Smooth muscle cell of the brain vasculature (primary cell): ENCODE results near the gene NDRG3.
"Not testable (repeated sequence)": the region's sequence is repeated elsewhere in the genome, so short reads cannot be mapped to it uniquely, and the experiment has no call there.

Experiments
- DNase-seq: peaks from one replicate; pipeline ENCODE4 v3.0.0-alpha.2; 2012; ENCODE audit warnings: low read depth, low spot score

NDRG3 gene

DNA sequence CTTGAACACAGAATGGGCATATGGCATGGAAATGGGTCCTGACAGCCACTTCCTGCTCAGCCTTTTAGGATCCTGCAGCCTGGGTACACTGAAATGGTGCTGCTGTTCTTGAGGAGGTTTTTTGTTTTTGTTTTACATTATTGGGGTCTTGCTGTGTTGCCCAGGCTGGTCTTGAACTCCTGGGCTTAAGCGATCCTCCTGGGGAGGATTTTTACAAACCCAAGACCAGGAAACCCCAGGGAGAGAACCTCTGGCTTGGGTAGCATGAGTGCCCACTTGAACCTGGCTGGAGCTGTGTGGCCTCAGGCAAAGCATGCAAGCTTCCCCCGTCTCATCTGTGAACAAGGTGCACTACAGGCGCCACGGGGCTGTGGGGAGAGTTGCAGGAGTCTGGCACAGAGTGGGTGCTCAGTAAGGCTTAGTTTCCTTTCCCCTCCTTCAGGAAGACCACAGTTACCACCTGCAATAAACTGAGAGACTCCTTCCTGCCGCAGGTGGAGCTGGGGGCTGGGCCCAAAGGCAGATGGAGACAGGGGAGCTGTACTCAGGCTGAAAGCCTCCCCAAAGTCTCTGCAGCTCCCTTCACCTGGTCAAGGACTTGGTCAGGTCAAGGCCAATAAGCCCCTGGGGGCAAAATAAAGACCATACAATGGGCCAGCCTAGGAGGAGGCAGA, 101.7 kb downstream of the NDRG3 start:
- no peak for DNase-seq

DNA sequence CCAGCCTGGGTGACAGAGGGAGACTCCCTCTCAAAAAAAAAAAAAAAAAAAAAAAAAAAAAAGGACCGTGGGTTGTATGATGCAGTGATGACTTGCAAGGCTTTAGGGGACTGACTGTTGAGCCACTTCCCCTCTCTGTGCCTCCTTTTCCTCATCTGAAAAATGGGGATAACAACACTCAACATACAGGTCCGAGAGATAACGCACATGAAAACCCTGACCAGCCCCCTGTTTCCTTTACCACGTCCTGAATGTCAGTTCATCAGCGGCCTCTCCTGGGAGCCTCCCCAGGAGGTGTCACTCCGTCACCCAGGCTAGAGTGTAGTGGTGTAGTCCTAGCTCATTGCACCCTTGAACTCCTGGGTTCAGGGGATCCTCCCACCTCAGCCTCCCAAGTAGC, 103.8 kb downstream of the NDRG3 start:
- no peak for DNase-seq

DNA sequence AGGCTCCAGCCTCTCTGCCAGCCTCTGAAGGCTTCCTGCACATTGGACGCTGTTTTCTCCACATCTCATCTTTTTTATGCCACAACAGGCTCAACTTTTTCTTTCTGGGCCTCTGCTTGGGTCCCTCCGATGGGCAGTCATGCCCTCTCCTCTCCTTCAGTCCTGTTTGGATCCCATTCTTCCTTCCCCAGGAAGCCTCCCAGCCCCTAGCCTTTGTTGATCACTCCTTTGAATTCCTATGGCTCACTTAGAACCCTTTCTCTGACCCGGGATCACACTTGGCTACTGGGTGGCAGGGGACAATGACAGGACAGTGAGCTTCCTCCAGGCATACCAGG, 104.4 kb downstream of the NDRG3 start:
- no peak for DNase-seq

DNA sequence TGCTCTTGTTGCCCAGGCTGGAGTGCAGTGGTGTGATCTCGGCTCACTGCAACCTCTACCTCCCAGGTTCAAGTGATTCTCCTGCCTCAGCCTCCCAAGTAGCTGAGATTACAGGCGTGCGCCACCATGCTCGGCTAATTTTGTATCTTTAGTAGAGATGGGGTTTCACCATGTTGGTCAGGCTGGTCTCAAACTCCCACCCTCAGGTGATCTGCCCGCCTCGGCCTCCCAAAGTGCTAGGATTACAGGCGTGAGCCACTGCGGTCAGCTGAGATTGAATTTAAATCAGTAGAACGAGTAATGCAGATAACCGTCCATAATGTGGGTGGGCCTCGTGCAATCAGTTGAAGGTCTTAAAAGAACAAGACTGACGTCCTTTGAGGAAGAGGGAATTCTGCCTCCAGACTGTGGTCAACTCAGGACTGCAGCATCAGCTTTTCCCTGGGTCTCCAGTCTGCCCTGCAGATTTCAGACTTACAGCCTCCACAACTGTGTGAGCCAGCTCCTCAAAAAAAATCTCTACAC, 107.0 kb downstream of the NDRG3 start:
- DNase-seq, result not testable (repeated sequence)

DNA sequence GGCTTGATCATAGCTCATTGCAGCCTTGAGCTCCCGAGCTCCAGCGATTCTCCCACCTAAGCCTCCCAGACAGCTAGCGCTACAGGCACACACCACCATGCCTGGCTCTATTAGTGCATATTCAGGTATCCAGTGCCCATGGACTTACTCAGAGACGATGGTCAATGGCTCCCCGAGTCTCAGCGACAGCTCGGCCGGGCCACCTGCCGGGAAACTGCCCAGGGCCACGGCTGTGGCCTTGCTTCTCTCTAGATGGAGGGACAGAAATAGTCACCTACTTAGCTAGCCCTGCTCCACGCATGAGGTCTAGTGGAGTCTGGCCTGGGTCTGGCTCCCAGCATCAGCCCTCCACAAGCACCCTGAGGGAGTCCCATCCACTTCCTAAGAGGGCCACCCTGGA, 111.5 kb downstream of the NDRG3 start:
- DNase-seq, result no peak

DNA sequence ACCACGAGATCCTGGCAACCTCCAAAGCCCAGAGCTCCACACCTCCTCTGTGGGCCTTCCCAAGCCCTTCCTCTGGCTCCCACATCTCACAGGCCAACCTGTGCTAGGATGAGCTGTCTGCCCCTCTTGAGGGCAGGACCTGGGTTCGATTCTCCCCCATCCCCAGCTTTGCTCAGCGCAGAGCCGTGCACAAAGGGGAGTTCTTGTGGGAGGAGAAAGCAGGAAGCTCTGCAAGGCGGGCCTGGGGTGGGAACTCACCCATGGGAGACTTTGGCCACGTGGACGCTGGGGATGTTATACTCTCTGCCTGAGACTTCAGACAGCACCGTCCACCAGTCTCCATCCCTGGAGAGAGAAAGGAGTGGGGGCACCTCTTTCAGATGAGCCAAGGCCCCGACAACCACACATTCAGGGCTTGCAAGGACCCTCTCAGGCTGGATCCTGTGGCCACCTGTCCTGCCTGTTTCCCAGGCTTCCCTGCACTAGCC, 112.6 kb downstream of the NDRG3 start:
- no peak for DNase-seq

DNA sequence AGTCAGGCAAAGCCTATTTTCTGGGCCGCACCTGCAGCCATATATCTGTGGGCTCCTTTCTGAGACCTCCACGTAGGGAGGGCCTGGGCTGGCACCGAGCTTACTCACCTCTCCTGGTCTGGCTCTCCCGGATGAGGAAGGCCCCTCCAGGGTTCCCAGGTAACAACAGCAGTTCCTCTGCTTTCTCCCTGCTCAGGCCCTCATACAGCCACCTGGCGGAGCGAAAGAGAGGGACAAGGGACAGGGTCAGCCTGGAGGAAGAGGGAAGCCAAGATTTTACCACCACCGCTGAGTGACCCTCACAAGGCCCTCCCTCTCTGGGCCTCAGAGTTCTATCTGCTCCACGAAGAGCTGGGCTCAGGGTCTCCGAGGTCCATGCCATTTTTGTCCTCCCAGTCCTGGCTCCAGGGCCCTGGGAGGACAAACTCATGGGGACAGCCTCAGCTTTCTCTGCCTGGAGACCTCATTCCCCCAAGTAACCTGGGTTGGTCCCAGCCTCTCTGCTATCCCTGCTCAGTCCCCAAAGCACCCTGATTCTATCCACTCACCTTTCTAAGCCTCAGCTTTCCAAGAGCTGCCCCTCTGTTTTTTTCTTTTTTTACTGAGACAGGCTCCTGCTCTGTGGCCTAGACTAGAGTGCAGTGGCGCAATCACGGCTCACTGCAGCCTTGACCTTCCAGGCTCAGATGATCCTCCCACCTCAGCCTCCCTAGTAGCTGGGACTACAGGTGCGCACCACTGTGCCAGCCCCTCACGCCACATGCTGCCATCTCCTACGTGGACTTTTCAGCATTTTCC, 113.2 kb downstream of the NDRG3 start:
- no peak for DNase-seq

DNA sequence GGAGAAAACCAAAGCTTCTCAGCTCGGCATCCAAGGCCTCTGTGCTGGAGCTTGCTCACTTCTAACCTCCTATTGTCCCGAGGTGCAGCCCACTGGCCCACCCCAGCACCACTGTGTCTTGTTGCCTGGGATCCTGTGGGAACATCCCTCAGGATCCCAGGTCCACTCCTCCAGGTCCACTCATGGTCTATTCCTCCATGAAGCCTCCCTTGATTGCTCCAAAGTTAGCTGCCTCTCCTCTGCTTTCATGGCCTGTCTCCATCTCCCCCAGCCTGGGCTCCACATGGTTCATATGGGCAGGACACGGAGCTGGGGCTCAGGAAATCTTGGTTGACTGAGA, 113.8 kb downstream of the NDRG3 start:
- no peak for DNase-seq

DNA sequence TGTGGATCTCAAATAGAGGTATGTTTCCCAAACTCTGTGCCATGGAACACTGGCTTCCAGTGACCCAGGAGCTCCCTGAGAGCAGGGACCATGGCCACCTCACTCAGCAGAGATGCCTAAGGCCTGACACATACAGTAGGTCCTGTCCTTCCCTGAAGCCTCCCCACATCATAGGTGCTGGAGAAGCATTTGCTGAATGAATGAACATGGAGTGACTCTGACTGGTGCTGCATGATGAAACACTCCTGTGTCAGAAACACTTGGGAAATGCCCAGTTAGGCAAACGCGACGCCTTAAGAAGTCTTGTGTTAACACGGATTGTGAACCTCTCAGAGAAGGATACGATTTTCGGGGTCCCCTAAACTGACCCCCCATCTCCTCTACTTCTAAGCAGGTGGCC, 114.2 kb downstream of the NDRG3 start:
- no peak for DNase-seq

DNA sequence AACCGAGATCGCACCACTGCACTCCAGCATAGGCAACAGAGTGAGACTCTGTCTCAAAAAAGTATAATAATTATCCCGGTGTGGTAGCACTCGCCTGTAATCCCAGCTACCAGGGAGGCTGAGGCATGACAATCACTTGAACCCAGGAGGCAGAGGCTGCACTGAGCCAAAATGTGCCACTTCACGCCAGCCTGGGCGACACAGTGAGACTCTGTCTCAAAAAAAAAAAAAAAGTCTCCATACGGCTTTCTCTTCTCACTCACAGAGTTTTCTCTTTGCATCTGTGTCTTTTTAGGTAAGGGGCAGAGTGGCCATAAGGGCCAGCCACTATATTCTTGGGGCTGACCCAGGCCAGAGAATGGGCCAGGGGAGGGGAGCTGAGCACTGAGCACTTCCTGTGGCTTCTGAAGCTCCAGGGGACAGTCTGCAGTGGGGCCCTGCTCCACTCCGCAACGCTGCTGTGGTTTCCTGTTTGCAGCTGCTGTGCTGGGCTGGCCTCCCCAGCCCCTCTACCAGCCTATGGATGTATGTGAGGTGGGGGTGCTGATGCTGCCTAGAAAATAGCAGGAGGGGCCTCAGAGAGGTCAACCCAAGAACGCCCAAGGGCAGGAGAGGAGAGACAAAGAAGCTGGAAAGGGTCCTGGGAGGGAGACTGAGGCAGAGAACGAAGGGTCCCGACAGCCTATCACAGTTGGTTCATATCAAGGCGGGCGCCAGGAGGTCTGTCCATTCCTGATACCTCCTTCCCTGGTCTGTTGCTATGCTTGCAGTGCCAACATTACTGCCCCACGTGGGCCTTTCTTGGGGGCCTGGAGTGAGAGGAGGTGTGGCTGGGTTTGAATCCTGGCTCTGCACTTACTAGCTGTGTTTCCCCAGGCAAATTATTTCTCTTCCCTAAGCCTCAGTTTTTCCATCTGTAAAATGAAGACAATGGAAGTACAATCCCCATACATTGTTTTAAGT, 115.9 kb downstream of the NDRG3 start:
- DNase-seq, result no peak

DNA sequence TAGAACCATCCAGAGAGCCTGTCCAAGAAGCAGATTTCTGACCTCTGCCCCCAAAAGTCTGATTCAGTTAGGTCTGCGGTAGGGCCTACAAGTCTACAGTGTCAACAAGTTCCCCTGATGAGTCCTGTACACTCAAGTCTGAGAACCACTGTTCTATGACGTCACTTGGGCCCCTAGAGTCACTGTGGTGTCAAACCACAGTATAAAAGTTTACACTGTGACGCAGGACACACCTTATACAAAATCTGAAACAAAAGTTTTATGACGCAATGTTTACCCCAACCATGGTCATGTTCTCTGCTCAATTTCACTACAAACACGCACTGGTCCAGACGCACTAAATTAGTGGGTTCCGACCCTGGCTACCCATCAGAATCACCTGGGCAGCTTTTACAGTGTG, 117.8 kb downstream of the NDRG3 start:
- no peak for DNase-seq

DNA sequence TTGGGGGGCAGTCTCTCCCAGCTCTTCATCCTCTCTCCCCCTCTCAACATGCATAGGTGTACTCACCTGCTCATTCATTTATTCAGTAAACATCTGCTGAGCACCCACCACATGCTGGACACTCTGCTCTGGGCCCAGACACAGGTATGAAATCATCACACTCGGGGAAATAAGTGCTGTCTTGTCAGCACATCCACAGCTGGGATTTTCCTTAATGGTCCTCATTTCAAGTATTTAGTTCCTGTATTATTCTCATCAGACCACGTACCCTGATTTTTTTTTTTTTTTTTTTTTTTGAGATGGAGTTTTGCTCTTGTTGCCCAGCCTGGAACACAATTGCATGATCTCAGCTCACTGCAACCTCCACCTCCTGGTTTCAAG, 121.0 kb downstream of the NDRG3 start:
- no peak for DNase-seq

DNA sequence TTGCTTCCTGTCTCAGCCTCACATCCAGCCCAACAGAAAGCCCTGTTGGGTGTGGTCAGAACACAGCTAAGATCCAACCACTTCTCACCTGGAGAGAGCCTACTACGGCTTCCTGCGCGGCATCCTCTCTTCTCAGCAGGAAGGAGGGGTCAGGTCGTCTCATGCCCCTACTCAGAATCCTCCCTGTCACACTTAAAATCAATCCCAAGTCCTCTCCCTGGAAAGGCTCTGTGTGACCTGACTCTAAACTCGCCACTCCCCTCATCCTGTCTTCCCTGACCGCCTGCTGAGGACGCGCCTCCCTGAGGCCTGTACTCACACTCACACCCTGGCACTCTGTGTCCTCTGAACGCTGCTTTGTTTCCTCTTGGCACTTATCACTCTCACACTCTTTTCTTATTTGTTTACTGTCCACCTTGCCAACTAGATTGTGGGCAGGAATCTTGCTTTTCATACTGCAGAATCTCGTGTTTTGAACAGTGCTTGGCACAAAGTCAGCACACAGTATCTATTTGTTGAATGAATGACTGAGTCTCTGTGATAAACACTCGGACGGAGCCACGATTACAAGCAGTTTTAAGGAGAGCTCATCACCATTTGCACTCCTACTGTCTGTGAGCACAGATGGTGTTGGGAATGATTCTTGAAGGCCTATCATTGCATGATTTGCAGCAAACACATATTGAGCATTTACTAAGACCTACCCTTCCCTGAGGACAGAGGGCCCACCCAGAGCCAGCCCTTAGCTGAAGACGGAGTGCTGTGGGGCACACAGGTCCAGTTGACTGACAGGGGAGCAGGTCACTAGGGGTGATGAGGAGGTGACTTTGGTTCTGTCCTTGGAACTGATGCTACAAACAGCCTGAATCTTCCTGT, 121.6 kb downstream of the NDRG3 start:
- DNase-seq, result no peak

DNA sequence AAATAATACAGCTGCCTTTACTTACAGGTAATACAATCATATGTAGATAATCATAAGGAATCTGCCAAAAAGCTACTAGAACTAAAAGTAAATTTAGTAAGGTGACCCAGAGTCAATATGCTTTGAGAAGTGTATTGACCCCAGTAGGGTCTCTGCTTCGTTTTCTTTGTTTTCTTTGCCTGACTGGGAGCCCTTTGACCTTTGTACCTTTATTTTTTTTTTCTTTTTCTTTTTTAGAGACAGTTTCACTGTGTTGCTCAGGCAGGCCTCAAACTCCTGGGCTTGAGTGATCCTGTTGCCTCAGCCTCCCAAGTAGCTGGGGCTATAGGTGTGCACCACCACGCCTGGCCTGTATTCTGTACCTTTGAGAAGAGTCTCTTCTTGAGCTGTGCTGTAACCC, 122.4 kb downstream of the NDRG3 start:
- no peak for DNase-seq

DNA sequence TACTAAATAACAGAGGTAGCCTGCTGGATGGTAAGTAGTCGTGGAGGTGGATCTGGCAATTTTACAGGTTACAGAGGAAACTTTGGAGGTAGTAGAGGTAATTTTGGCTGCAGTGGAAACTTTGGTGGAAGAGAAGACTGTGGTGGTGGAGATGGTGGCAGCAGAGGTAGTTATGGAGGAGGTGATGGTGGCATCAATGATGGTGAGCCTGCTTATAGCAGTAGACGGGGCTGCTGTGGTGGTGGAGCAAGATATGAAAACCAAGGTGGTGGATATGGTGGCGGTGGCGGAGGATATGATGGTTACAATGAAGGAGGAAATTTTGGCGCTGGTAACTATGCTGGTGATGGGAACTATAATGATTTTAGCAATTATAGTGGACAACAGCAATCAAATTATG, 125.0 kb downstream of the NDRG3 start:
- no peak for DNase-seq

DNA sequence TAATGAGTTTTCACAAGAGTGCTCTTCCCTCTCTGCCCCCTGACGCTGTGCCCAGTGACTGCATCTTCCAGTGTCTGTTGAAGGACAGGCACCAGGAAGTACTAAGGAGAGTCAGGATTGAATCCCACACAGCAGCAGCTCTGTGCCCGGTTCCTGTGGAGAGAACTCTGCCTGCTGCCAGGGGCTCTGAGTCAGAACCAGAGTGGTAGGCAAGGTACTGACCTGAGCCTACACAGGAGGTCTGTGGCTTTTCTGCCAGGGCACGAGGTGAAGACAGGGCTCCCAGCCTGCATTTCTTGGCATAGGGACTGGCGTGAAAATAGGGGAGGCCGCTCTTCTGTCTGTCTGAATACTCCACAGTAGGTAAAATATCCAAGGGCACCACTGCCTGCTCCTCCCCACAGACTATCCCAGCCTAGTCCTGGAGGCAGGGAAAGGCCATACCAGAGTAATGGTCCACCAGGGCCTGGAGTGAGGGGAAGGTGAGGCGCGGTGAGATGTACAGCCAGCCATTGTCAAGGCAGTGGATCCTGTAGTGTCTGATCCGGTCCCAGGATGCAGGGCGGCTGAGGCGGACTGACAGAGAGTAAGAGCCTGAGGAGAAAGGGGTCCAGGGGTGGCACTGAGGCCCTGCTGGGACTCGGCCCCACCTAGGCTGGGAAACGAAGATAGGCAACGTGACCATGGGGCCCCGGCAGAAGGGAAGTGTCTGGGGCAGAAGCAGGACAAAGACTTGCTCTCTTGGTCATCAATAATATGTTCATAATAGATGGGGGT, 130.9 kb downstream of the NDRG3 start:
- DNase-seq, result no peak

DNA sequence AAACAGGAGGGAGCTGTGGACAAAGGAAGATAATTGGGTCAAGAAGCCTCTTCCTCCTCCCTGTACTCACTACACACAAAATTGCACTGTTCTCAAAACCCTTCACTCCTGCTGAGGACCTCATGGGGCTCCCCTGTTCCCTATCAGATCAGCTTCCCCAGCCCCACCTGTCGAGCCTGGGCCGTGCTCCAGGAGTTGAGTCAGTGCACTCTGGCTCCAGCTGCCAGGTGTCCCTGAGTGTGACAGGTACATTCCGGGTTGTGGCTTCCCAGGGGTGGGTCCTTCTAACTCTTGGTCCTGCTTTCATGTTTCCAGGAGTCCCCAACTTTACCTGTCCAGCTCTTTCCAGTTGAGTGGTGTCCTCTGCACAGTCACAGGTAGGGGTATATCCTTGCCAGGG, 131.9 kb downstream of the NDRG3 start:
- DNase-seq, result no peak

DNA sequence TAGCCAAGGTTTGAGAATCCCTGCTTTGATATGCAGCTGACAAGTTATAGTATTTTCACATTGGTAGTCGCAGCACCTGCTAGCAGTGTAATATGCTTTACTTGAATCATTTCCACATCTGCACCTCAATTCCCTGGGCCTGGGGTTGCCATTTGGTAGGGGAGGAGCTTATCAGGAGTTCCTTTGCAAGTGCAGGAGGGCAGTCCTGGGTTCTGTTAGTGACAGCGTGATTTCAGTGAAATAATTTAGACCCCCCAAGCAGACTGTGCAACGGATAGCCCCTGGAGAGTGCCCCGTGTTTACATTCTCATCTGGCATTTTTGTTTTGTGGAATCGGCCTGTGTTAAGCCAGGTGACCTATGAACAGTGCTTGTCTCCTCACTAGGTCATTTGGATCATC, 134.3 kb downstream of the NDRG3 start:
- no peak for DNase-seq

DNA sequence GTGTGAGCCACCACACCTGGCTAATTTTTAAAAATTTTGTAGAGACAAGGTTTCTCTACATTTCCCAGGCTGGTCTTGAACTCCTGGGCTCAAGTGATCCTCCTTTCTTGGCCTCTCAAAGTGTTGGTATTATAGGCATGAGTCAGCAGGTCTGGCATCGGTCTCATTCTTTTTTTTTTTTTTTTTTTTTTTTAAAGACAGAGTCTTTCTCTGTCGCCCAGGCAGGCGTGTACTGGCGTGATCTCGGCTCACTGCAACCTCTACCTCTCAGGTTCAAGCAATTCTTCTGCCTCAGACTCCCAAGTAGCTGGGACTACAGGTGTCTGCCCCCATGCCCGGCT, 137.5 kb downstream of the NDRG3 start:
- not testable (repeated sequence) for DNase-seq

DNA sequence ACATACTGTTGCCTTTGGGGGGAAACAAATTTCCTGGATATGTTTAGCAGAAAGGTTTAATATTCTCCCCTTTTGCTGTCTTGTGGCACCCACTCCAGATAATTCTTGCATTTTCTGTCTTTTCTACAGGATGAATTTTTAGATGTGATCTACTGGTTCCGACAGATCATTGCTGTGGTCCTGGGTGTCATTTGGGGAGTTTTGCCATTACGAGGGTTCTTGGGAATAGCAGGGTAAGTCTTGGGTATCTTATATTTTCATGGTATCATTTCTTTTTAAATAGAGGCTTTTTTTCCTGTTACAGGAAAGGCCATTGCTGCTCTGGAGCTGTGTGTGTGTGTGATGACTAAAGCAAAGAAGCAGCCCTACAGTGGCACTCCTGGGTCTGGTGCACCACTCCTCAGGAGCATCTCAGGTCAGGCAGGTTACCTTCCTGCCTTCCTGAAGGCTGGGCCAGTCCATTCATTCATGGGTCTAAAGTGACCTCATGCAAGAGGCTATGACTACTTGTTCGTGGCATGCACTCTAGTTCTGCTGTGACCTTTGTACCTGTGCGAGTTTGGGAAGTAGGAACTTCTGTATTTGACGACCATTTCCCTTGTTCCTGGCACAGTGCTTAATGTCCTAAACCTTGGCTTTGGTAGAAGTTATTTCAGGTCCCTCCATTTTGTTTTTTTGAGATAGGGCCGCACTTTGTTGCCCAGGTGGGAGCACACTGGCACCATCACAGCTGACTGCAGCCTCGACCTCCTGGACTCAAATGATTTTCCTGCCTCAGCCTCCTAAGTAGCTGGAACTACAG, 138.1 kb downstream of the NDRG3 start:
- no peak for DNase-seq
